ENCODE measurements around the gene DUSP28. TPM values are rescaled to one million over a fixed set of nuclear protein-coding genes. Genes with fewer than 3 reads are reported as not detected.

DUSP28 gene
- total RNA-seq, 2 experiments from 2014 or later: 7.9 to 9.3 TPM

DNA sequence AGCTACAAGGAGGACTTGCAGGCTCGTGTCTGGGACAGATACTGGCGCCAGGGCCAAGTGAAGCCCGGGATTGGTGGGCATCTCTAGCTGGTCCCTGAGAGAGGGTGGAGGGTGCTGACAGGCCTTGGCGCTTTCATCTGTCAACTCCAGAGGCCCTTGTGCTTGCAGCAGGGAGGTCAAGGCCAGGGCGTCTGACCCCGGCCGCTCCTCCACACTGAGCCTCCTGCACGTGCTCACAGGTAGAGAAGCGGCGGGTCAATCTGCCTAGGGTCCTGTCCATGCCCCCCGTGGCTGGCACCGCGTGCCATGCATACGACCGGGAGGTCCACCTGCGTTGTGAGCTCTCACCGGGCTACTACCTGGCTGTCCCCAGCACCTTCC, 35.9 kb downstream of the DUSP28 start:
- POLR2A ChIA-PET: interaction anchor here (1.3 kb wide), 1 partner anchor 31 kb away, joined by 4 read pairs; no protein-coding TSS in a partner anchor
- no peaks in the 10 kb centered on the region for H3K9me3 Mint-ChIP-seq
- CTCF ChIA-PET: interaction anchor here (0.9 kb wide), 1 partner anchor 8 kb away, joined by 3 read pairs; no protein-coding TSS in a partner anchor
- H3K4me1 Mint-ChIP-seq: peaks cover 4% of the 10 kb centered on the region
- no peaks in the 10 kb centered on the region for H3K27me3 Mint-ChIP-seq
- no peak overlapping the region for H3K4me3 Mint-ChIP-seq
- no peak for DNase-seq
- H3K27ac Mint-ChIP-seq: no peak overlapping the region
- H3K36me3 Mint-ChIP-seq (ENCODE audit: low read depth): peaks cover 13% of the 10 kb centered on the region

DNA sequence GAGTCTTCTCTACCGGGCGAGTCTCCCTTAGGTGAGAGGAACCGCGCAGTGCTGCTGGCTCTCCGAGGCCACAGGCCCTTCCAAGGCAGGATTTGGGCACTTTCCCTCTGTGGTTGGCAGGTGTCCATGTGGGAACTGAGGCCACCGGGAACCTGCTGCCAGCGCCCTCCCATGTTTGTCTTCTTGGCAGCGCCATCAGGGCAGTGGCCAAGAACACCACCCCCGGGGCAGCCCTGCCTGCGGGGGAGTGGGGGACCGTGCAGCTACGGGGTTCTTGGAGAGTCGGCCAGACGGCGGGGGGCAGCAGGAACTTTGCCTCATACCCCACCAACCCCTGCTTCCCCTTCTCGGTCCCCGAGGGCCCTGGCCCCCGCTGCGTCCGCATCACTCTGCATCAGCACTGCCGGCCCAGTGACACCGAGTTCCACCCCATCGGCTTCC, 36.4 kb downstream of the DUSP28 start:
- no peaks in the 10 kb centered on the region for H3K9me3 Mint-ChIP-seq
- H3K27ac Mint-ChIP-seq: no peak overlapping the region
- H3K4me1 Mint-ChIP-seq: peaks cover 1% of the 10 kb centered on the region
- ChIA-PET POLR2A (interaction anchor here (1.3 kb wide), 1 partner anchor 31 kb away, joined by 4 read pairs; no protein-coding TSS in a partner anchor), CTCF (no interaction called here)
- peaks cover 10% of the 10 kb centered on the region for H3K36me3 Mint-ChIP-seq (ENCODE audit: low read depth)
- no peaks in the 10 kb centered on the region for H3K27me3 Mint-ChIP-seq
- DNase-seq: no peak
- H3K4me3 Mint-ChIP-seq: no peak overlapping the region

DNA sequence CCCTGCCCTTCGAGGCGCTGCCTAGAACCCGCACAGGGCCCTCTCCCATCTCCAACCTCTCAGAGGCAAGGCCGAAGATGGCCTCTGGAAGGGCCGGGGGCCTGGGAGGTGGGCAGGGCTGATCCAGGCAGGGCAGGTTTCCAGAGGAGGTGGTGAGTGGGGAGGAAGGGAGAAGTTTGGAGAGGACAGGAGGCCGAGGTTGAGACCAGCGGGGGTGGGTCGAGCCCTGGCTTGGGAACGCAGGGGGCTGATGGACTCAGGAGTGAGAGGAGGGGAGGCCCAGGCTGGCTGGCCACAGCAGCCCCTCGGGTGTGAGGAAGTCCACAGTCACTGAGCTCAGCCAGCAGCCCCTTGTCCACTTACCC, 36.9 kb downstream of the DUSP28 start:
- Mint-ChIP-seq H3K36me3 (ENCODE audit: low read depth) (peaks cover 8% of the 10 kb centered on the region), H3K27ac (no peak overlapping the region), H3K4me1 (no peaks in the 10 kb centered on the region), H3K9me3 (no peaks in the 10 kb centered on the region), H3K4me3 (no peak overlapping the region), H3K27me3 (no peaks in the 10 kb centered on the region)
- ChIA-PET CTCF (no interaction called here), POLR2A (no interaction called here)
- no peak for DNase-seq

- no peak for DNase-seq
- H3K4me3 Mint-ChIP-seq: no peak overlapping the region
- POLR2A ChIA-PET: interaction anchor here (1.0 to 1.2 kb wide), 2 partner anchors 9 to 24 kb away, joined by 3 read pairs; no protein-coding TSS in a partner anchor
- no peaks in the 10 kb centered on the region for H3K9me3 Mint-ChIP-seq
- no peak overlapping the region for H3K27ac Mint-ChIP-seq
- H3K36me3 Mint-ChIP-seq (ENCODE audit: low read depth): peaks cover 7% of the 10 kb centered on the region
- CTCF ChIA-PET: no interaction called here
- no peaks in the 10 kb centered on the region for H3K4me1 Mint-ChIP-seq
- H3K27me3 Mint-ChIP-seq: no peaks in the 10 kb centered on the region
Measured at GRCh38 chr2:240597419-240598181, 37.4 kb downstream of the DUSP28 start.

DNA sequence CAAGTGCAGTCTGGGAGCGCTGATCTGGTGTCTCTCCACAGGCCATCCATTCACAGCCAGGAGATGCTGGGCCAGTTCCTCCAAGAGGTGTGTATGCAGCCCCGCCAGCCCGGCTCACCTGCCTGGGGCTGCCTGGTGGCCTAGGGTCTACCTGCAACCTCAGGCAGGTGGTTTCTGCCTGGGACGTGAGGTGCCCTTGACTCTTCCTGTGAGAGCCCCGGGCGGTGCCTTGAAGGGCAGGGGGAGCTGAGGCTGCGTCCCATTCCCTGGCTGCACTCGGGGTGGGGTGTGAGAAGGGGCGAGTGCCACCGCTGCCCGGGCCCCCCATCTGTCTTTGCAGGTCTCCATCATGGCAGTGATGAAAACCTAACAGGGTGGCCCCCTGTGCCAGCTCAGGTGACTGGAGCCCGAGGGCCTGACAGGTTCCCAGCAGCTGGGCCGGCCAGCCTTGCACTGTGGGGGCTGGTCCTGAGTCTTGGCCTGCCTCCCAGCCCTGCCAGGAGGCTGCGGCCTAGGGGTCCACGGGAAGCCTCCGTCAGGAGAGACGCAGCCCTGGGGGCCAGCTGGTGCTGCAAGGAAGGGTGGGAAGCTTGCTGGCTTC, 38.3 kb downstream of the DUSP28 start:
- Mint-ChIP-seq H3K36me3 (ENCODE audit: low read depth) (peaks cover 5% of the 10 kb centered on the region), H3K27ac (no peak overlapping the region), H3K27me3 (no peaks in the 10 kb centered on the region), H3K9me3 (no peaks in the 10 kb centered on the region), H3K4me3 (no peak overlapping the region), H3K4me1 (no peaks in the 10 kb centered on the region)
- no peak for DNase-seq
- CTCF ChIA-PET: no interaction called here
- POLR2A ChIA-PET: interaction anchor here (1.0 to 1.2 kb wide), 3 partner anchors 10 to 32 kb away, joined by 3 read pairs; no protein-coding TSS in a partner anchor

DNA sequence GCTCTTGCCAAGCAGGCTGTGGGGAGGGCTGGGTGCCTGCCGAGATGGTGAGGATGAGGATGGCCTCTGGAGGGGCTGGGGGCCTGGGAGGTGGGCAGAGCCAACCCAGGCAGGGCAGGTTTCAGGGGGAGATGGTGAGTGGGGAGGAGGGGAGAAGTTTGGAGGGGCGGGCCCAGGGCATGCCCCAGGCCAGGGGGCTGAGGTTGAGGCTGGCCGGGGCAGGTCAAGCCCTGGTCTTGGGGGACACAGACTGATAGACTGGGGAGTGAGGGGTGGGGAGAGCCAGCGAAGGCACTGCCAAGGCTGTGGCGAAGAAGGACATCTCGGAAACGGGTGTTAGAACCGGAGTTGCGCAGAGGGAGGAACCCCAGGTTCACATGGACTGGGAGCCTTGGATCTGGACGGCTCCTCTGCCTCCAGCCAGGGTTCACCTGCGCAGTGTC, 39.0 kb downstream of the DUSP28 start:
- ChIA-PET POLR2A (interaction anchor here (1.0 kb wide), 1 partner anchor 33 kb away, joined by 3 read pairs; no protein-coding TSS in a partner anchor), CTCF (no interaction called here)
- no peak overlapping the region for H3K27ac Mint-ChIP-seq
- H3K36me3 Mint-ChIP-seq (ENCODE audit: low read depth): peaks cover 5% of the 10 kb centered on the region
- no peaks in the 10 kb centered on the region for H3K9me3 Mint-ChIP-seq
- no peaks in the 10 kb centered on the region for H3K27me3 Mint-ChIP-seq
- H3K4me3 Mint-ChIP-seq: no peak overlapping the region
- H3K4me1 Mint-ChIP-seq: no peaks in the 10 kb centered on the region
- DNase-seq: no peak

DNA sequence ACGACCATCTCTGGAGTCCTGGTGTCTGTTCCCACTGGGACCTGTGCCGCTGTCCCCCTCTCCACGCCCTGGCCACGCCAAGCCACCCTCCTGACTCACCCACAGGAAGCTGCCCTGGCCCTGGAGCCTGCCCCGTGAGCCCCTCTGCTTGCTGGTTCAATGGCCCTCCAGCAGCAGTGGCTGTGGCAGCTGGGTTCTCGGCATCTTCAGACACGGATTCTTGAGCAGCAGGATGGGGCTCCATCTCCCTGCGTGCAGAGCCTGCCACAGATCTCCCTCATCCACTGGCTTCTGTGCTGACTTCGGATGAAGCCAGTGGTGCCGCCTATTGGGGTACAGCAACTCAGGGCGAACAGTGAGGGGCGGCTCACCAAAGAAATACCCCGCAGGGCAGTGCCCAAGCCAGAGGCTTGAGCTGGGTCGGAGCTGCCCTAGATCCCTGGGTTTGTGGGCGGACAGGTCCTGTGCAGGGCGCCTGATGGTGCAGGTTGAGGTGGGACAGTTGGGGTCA, 40.3 kb downstream of the DUSP28 start:
- Mint-ChIP-seq H3K27me3 (no peaks in the 10 kb centered on the region), H3K27ac (no peak overlapping the region), H3K4me1 (no peaks in the 10 kb centered on the region), H3K4me3 (no peak overlapping the region), H3K9me3 (no peaks in the 10 kb centered on the region), H3K36me3 (ENCODE audit: low read depth) (peaks cover 5% of the 10 kb centered on the region)
- CTCF ChIA-PET: no interaction called here
- DNase-seq: no peak
- POLR2A ChIA-PET: no interaction called here

DNA sequence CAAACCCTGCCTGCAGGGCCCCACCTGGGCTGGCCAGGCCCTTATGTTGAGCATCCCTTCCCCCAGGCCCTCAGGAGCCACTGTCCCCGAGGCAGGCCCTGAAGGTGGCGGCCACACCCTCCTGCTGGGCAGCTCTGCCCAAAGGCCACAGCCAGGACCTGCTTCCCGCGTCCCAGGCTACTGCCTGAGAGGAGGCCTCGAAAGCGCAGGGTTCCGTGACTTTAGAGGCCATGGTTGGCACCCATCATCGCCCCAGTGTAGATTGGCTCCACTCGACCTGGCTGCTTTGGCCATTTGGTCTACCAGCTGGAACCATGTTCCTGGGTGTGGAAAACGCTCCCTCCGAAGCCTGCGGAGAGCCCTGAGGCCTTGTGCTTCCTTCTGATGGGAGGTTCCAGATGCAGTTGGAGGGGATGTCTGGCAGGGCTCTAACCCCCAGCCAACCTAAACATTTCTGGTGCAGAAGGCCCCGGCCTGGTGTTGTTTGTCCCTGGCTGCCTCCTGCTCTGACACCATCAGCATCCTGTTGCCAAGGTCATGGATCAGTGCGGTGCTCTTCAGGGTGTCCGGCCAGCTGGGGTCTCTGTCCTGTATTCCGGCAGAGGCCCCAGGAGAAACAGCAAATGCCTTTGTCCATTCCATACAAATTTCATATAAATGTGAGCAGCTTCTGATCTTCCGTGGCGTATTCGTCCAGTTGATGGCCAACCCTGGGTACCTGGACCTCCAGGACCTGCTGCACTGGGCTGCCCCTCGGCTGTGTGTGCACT, 41.1 kb downstream of the DUSP28 start:
- H3K27ac Mint-ChIP-seq: no peak overlapping the region
- H3K4me1 Mint-ChIP-seq: no peaks in the 10 kb centered on the region
- no peaks in the 10 kb centered on the region for H3K9me3 Mint-ChIP-seq
- no peak for DNase-seq
- peaks cover 3% of the 10 kb centered on the region for H3K36me3 Mint-ChIP-seq (ENCODE audit: low read depth)
- H3K4me3 Mint-ChIP-seq: no peak overlapping the region
- ChIA-PET CTCF (no interaction called here), POLR2A (no interaction called here)
- no peaks in the 10 kb centered on the region for H3K27me3 Mint-ChIP-seq

- Mint-ChIP-seq H3K36me3 (ENCODE audit: low read depth) (peaks cover 3% of the 10 kb centered on the region), H3K9me3 (no peaks in the 10 kb centered on the region), H3K27me3 (no peaks in the 10 kb centered on the region), H3K4me3 (no peak overlapping the region), H3K27ac (no peak overlapping the region), H3K4me1 (no peaks in the 10 kb centered on the region)
- DNase-seq: no peak
- ChIA-PET POLR2A (no interaction called here), CTCF (no interaction called here)
Measured at GRCh38 chr2:240601831-240602160, 41.6 kb downstream of the DUSP28 start.

DNA sequence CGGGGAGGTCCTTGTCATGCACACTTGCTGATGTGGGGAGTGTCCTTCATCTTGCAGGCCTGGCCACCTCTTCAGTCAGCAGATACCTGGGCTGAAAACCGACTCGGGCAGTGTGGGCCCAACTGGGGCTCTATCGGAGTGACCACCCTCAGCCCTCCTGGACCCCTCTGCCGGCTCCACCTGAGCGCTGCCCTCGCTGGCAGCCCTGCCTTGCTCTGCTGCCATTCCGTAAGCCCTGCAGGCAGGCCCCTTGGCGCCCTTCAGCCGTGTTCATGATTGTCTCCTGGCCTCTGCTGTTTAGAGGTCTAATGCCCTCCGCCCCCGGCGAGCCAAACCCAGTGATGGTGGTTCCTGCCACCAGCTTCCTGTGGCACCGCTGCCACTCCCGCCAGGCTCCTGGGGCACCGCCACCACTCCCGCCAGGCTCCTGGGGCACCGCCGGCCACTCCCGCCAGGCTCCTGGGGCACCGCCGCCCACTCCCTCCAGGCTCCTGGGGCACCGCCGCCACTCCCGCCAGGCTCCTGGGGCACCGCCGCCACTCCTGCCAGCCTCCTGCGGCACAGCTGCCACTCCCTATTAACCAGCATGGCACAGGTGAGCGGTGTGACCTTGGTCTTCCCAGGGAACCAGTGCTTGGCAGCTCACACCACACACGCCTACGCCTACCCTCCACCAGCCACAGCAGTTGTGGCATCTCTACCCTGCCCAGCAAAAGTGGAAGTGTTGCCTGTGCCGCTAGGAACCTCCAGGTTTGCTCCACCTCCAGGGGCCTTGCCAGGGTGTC, 42.3 kb downstream of the DUSP28 start:
- DNase-seq: no peak
- no peaks in the 10 kb centered on the region for H3K9me3 Mint-ChIP-seq
- no peaks in the 10 kb centered on the region for H3K4me1 Mint-ChIP-seq
- no peaks in the 10 kb centered on the region for H3K27me3 Mint-ChIP-seq
- H3K36me3 Mint-ChIP-seq (ENCODE audit: low read depth): peaks cover 3% of the 10 kb centered on the region
- ChIA-PET CTCF (no interaction called here), POLR2A (interaction anchor here (0.7 kb wide), 1 partner anchor 104 kb away, joined by 3 read pairs; no protein-coding TSS in a partner anchor)
- no peak overlapping the region for H3K27ac Mint-ChIP-seq
- no peak overlapping the region for H3K4me3 Mint-ChIP-seq

- POLR2A ChIA-PET: no interaction called here
- no peaks in the 10 kb centered on the region for H3K4me1 Mint-ChIP-seq
- no peak for DNase-seq
- peaks cover 3% of the 10 kb centered on the region for H3K36me3 Mint-ChIP-seq (ENCODE audit: low read depth)
- no peak overlapping the region for H3K27ac Mint-ChIP-seq
- CTCF ChIA-PET: no interaction called here
- no peak overlapping the region for H3K4me3 Mint-ChIP-seq
- H3K9me3 Mint-ChIP-seq: no peaks in the 10 kb centered on the region
- no peaks in the 10 kb centered on the region for H3K27me3 Mint-ChIP-seq
Measured at GRCh38 chr2:240603081-240603835, 43.1 kb downstream of the DUSP28 start.

GRCh38 chr2:240603846-240604245, 43.7 kb downstream of the DUSP28 start:
- POLR2A ChIA-PET: no interaction called here
- Mint-ChIP-seq H3K27ac (no peak overlapping the region), H3K36me3 (ENCODE audit: low read depth) (peaks cover 3% of the 10 kb centered on the region), H3K27me3 (no peaks in the 10 kb centered on the region), H3K4me3 (no peak overlapping the region), H3K9me3 (no peaks in the 10 kb centered on the region), H3K4me1 (no peaks in the 10 kb centered on the region)
- CTCF ChIA-PET: interaction anchor here (0.6 kb wide), 1 partner anchor 18 kb away, joined by 3 read pairs; no protein-coding TSS in a partner anchor
- no peak for DNase-seq

All from activated CD4-positive, alpha-beta memory T cell treated with anti-CD3 and anti-CD28 coated beads, Interleukin-2, amount 10 ng/mL, durations not matched to agents 7 days and 5 days (primary cell).